HL-60 (cell line): ENCODE data around the gene CBR3.

ENCODE experiments used
- CTCF ChIP-seq: IDR thresholded peaks from one replicate; pipeline ENCODE4 v1.5.1; 2011; ENCODE audit warnings: low read length, control low read depth, inconsistent platforms; ENCODE audit not compliant: insufficient read depth
- GABPA ChIP-seq: IDR thresholded peaks from 2 replicates; pipeline ENCODE4 v1.6.1; 2012; ENCODE audit warnings: low read depth
- POLR2AphosphoS5 ChIP-seq: IDR thresholded peaks from 2 replicates; pipeline ENCODE4 v1.6.1; 2012; ENCODE audit warnings: low read depth
- REST ChIP-seq: IDR thresholded peaks from 2 replicates; pipeline ENCODE4 v1.6.1; 2012; ENCODE audit warnings: low read depth; ENCODE audit not compliant: insufficient replicate concordance
- SPI1 ChIP-seq: IDR thresholded peaks from 2 replicates; pipeline ENCODE4 v1.6.1; 2012; ENCODE audit warnings: low read depth, mild to moderate bottlenecking, borderline replicate concordance

- TF ChIP-seq REST (no peak), CTCF (no peak), POLR2AphosphoS5 (no peak), GABPA (no peak), SPI1 (no peak)
Observed at GRCh38 chr21:36134803-36135390, at the start of gene CBR3.
